Keratinocyte (primary cell): Measurements from ENCODE around the gene C22orf39. TPM values are rescaled to one million over a fixed set of nuclear protein-coding genes. Genes with fewer than 3 reads are reported as not detected.

Experiments
- DNase-seq: peaks from one replicate; pipeline ENCODE4 v3.0.0-alpha.2; 2011; ENCODE audit warnings: low read depth, missing footprints, low spot score
- FAIRE-seq: peaks from 2 replicates; lab custom pipeline; 2011; peaks lifted over from hg19 to GRCh38; lab: Jason Lieb, UNC
- H2AFZ ChIP-seq: 2 replicates; pipeline ENCODE4 v1.6.0; 2012; ENCODE audit warnings: low read length, control low read depth, inconsistent platforms; ENCODE audit not compliant: control insufficient read depth
- H3K27ac ChIP-seq: 2 replicates; pipeline ENCODE4 v1.5.1; 2011; ENCODE audit warnings: low read length; ENCODE audit not compliant: control insufficient read depth, insufficient read depth
- H3K27me3 ChIP-seq: 3 replicates; pipeline ENCODE4 v1.6.0; 2011; ENCODE audit warnings: low read length; ENCODE audit not compliant: control insufficient read depth, insufficient read depth; ENCODE audit errors: extremely low read depth
- H3K36me3 ChIP-seq, 2 experiments: 2 replicates in 1 of 2; 3 replicates in 1 of 2; pipeline ENCODE4 v1.5.1; 2011; ENCODE audit warnings: low read length in 2 of 2, mild to moderate bottlenecking in 1 of 2; ENCODE audit not compliant: control insufficient read depth in 2 of 2, insufficient read depth in 2 of 2; ENCODE audit errors: extremely low read depth in 1 of 2
- H3K4me1 ChIP-seq: 3 replicates; pipeline ENCODE4 v1.5.1; 2011; ENCODE audit warnings: low read length; ENCODE audit not compliant: control insufficient read depth, insufficient read depth; ENCODE audit errors: extremely low read depth
- H3K4me2 ChIP-seq: 3 replicates; pipeline ENCODE4 v1.6.0; 2011; ENCODE audit warnings: low read depth, low read length; ENCODE audit not compliant: control insufficient read depth, insufficient read depth; ENCODE audit errors: extremely low read depth
- H3K4me3 ChIP-seq, 3 experiments: fragments of 200-600 bp in 1 of 3; sonication (generic) in 1 of 3; 2 replicates in 2 of 3; 3 replicates in 1 of 3; pipeline ENCODE4 v1.5.1; 2011 to 2016; ENCODE audit warnings: low read length in 3 of 3, mild to moderate bottlenecking in 3 of 3, control low read depth in 2 of 3, inconsistent platforms in 1 of 3, low read depth in 1 of 3, mixed read lengths in 1 of 3, mixed run types in 1 of 3, moderate library complexity in 1 of 3; ENCODE audit not compliant: control insufficient read depth in 2 of 3, insufficient read depth in 2 of 3; ENCODE audit errors: extremely low read depth in 1 of 3
- H3K79me2 ChIP-seq: 2 replicates; pipeline ENCODE4 v1.6.0; 2012; ENCODE audit warnings: low read length; ENCODE audit not compliant: control insufficient read depth, insufficient read depth
- H3K9ac ChIP-seq: 3 replicates; pipeline ENCODE4 v1.6.0; 2011; ENCODE audit warnings: low read length; ENCODE audit not compliant: control insufficient read depth, insufficient read depth; ENCODE audit errors: extremely low read depth
- H3K9me1 ChIP-seq: 3 replicates; pipeline ENCODE4 v1.6.0; 2011; ENCODE audit warnings: low read length; ENCODE audit not compliant: control insufficient read depth, insufficient read depth; ENCODE audit errors: extremely low read depth
- H3K9me3 ChIP-seq: 2 replicates; pipeline ENCODE4 v1.5.1; 2012; ENCODE audit warnings: low read depth, low read length; ENCODE audit not compliant: control insufficient read depth
- H4K20me1 ChIP-seq: 3 replicates; pipeline ENCODE4 v1.6.0; 2011; ENCODE audit warnings: low read length; ENCODE audit not compliant: control insufficient read depth, insufficient read depth; ENCODE audit errors: extremely low read depth
- EZH2 ChIP-seq: IDR thresholded peaks from one replicate; pipeline ENCODE4 v1.6.1; 2012; ENCODE audit warnings: inconsistent platforms, mild to moderate bottlenecking, low read length, moderate library complexity
- dilution Hi-C: fragments of 300-500 bp; cut with MboI; formaldehyde crosslinking; loops from one replicate; pipeline ENCODE4 v1.7.0; 2020; ENCODE audit warnings: low sequenced_read_pairs; ENCODE audit not compliant: extremely low pct_ligation_motif_present
- polyA plus RNA-seq, 5 experiments: library from polyadenylated mRNA; depleted of rRNA in 3 of 5; stranded (reverse) in 3 of 5; stranded (forward) in 1 of 5; unstranded in 1 of 5; fragments of >200 nt; gene quantifications; 1 replicate in 1 of 5; 2 replicates in 3 of 5; 3 replicates in 1 of 5; pipeline versions ENCODE4 v1.2.1 to v1.2.3, GENCODE V29; 2011 to 2012; ENCODE audit warnings: missing spikeins in 2 of 5, low read depth in 1 of 5, low replicate concordance in 1 of 5
- TF ChIP-seq, protein P1 (sequence below), 3 experiments: IDR thresholded peaks in 1 of 3; conservative IDR thresholded peaks in 1 of 3; optimal IDR thresholded peaks in 1 of 3; 2 replicates in 2 of 3; 3 replicates in 1 of 3; pipeline versions ENCODE3 to v1.5.1; 2011; ENCODE audit warnings: low read length in 3 of 3, mild to moderate bottlenecking in 3 of 3, moderate library complexity in 2 of 3, control low read depth in 1 of 3, inconsistent platforms in 1 of 3; ENCODE audit not compliant: insufficient read depth in 2 of 3; ENCODE audit errors: extremely low read depth in 1 of 3

C22orf39 gene
- polyA plus RNA-seq, 1 donor (not counting 4 experiments of a cell fraction or from before 2014, with no cell fraction given): 13.8 TPM

DNA sequence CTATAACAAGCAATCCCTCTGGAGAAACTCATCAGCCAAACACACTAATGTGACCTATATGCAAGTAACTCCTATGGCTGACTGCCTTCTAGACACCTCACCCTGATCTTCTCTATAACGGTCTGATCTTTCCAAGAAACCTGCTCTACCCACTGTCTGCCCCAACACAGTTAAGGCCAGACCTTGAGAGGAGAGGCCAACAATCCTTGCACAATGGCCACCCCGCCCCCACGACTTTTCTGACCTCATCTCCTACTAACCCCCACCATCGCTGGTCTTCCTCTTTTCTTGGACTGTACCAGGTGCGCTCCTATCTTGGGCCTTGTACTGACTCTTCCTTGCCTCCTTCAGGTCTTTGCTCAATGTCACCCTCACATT, 28.4 kb downstream of the C22orf39 start:
- H4K20me1 ChIP-seq: peaks cover 33% of the 10 kb centered on the region

DNA sequence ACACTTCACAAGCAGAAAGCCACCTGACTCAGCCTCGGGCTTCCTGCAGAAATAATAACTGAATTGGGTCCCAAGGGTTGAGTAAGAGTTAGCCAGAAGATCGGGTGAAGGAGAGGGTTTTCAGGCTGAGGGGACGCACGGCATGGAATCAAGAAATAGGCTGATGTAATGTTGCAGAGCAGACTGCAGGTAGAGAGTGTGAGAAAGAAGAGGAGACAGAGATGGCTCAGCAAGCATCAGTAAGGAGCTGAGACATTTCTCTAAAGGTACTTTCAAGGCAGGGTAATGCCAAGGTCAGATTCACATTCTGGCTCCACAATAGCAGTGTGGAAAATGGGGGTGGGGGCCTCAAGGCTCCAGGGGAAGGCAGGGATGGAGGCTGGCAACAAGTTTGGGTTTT, 34.6 kb downstream of the C22orf39 start:
- H2AFZ ChIP-seq: no peak overlapping the region
- H3K9me3 ChIP-seq: no peaks in the 10 kb centered on the region
- no peaks in the 10 kb centered on the region for H3K27me3 ChIP-seq
- dilution Hi-C loops: no loop called here
- peaks cover 5% of the 10 kb centered on the region for H4K20me1 ChIP-seq
- H3K9ac ChIP-seq: no peak overlapping the region
- H3K4me2 ChIP-seq: no peak overlapping the region
- peaks cover 11 to 14% of the 10 kb centered on the region in 2 experiments for H3K36me3 ChIP-seq
- H3K27ac ChIP-seq: no peak overlapping the region
- no peak for TF ChIP-seq EZH2
- TF ChIP-seq, protein P1, sequence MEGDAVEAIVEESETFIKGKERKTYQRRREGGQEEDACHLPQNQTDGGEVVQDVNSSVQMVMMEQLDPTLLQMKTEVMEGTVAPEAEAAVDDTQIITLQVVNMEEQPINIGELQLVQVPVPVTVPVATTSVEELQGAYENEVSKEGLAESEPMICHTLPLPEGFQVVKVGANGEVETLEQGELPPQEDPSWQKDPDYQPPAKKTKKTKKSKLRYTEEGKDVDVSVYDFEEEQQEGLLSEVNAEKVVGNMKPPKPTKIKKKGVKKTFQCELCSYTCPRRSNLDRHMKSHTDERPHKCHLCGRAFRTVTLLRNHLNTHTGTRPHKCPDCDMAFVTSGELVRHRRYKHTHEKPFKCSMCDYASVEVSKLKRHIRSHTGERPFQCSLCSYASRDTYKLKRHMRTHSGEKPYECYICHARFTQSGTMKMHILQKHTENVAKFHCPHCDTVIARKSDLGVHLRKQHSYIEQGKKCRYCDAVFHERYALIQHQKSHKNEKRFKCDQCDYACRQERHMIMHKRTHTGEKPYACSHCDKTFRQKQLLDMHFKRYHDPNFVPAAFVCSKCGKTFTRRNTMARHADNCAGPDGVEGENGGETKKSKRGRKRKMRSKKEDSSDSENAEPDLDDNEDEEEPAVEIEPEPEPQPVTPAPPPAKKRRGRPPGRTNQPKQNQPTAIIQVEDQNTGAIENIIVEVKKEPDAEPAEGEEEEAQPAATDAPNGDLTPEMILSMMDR (optimal IDR thresholded peaks at IDR 0.05 in 1 of 3, IDR thresholded peaks at IDR 0.05 in 1 of 3, conservative IDR thresholded peaks at IDR 0.05 in 1 of 3; ENCODE audit: extremely low read depth in 1 of 3, insufficient read depth in 2 of 3, low read length in 3 of 3): no peak
- H3K79me2 ChIP-seq: peaks cover 65% of the 10 kb centered on the region
- peaks cover 3% of the 10 kb centered on the region for H3K9me1 ChIP-seq
- FAIRE-seq (no peak), DNase-seq (no peak)
- H3K4me3 ChIP-seq: no peak overlapping the region
- no peaks in the 10 kb centered on the region for H3K4me1 ChIP-seq

More for the DNA sequence above, 28.4 kb downstream of the C22orf39 start:
- Histone ChIP-seq H3K9me1 (peaks cover 7% of the 10 kb centered on the region), H3K27ac (no peak overlapping the region), H3K36me3 (peaks cover 0 to 1% of the 10 kb centered on the region in 2 experiments), H2AFZ (no peak overlapping the region), H3K4me1 (peaks cover 10% of the 10 kb centered on the region), H3K79me2 (peaks cover 92% of the 10 kb centered on the region), H3K9me3 (no peaks in the 10 kb centered on the region), H3K27me3 (no peaks in the 10 kb centered on the region), H3K9ac (no peak overlapping the region), H3K4me3 (no peak overlapping the region), H3K4me2 (no peak overlapping the region)
- DNase-seq: no peak
- TF ChIP-seq, protein P1 (optimal IDR thresholded peaks at IDR 0.05 in 1 of 3, IDR thresholded peaks at IDR 0.05 in 1 of 3, conservative IDR thresholded peaks at IDR 0.05 in 1 of 3; ENCODE audit: extremely low read depth in 1 of 3, insufficient read depth in 2 of 3, low read length in 3 of 3): no peak
- no peak for TF ChIP-seq EZH2
- dilution Hi-C loops: no loop called here
- no peak for FAIRE-seq
